B cell (primary cell): Measurements from ENCODE around the gene CDC42BPB. TPM values are rescaled to one million over a fixed set of nuclear protein-coding genes. Genes with fewer than 3 reads are reported as not detected.

Source experiments
- ATAC-seq: fragments of 200-7000 bp; cut with Tn5 transposase; one replicate; pipeline ENCODE4 v1.10.0; 2021; ENCODE audit warnings: low read depth, mild to moderate bottlenecking, moderate number of reproducible peaks, moderate library complexity
- CTCF ChIA-PET: fragments of 350-600 bp; sonication (Branson Sonifier 250); formaldehyde crosslinking; loops from one replicate; lab custom pipeline; 2021; ENCODE audit warnings: antibody characterized with exemption, inconsistent platforms; lab: Charles Lee
- POLR2A ChIA-PET: fragments of 350-600 bp; sonication (Branson Sonifier 250); formaldehyde crosslinking; loops from one replicate; lab custom pipeline; 2021; ENCODE audit warnings: antibody characterized with exemption; lab: Charles Lee
- DNase-seq: peaks from one replicate; pipeline ENCODE4 v3.0.0; 2013
- H2AFZ ChIP-seq: 2 replicates; pipeline ENCODE4 v1.6.1; 2012; ENCODE audit warnings: mild to moderate bottlenecking, low read depth, low read length; ENCODE audit not compliant: insufficient read depth, poor library complexity, severe bottlenecking
- H3K27ac ChIP-seq, 2 donors: 1 replicate in 1 of 2; 2 replicates in 1 of 2; pipeline ENCODE4 v1.5.1; 2012 to 2013; ENCODE audit warnings: low read length in 2 of 2, mild to moderate bottlenecking in 2 of 2, moderate library complexity in 1 of 2
- H3K27me3 ChIP-seq, 4 experiments: fragments of 200-600 bp in 1 of 4; sonication (generic) in 1 of 4; replicated peaks in 1 of 4; 1 replicate in 2 of 4; 2 replicates in 2 of 4; pipeline versions ENCODE4 v1.6.1 to v1.7.0; 2013 to 2016; ENCODE audit warnings: low read length in 3 of 4, mild to moderate bottlenecking in 2 of 4, mixed read lengths in 1 of 4, moderate library complexity in 1 of 4; ENCODE audit not compliant: insufficient read depth in 4 of 4, control insufficient read depth in 3 of 4; ENCODE audit errors: control extremely low read depth in 1 of 4
- H3K36me3 ChIP-seq, 2 experiments: replicated peaks in 1 of 2; 1 replicate in 1 of 2; 2 replicates in 1 of 2; pipeline versions ENCODE4 v1.6.1 to v1.7.1; 2013; ENCODE audit warnings: low read length in 1 of 2; ENCODE audit not compliant: insufficient read depth in 2 of 2, control insufficient read depth in 1 of 2; ENCODE audit errors: control extremely low read depth in 1 of 2, extremely low read depth in 1 of 2
- H3K4me1 ChIP-seq, 2 donors: fragments of 200-600 bp in 1 of 2; sonication (generic) in 1 of 2; 1 replicate in 1 of 2; 2 replicates in 1 of 2; pipeline versions ENCODE4 v1.5.1 to v1.6.1; 2013 to 2017; ENCODE audit warnings: low read length in 2 of 2; ENCODE audit not compliant: control insufficient read depth in 2 of 2, insufficient read depth in 2 of 2
- H3K4me2 ChIP-seq: replicated peaks from 2 replicates; pipeline ENCODE3; 2012; ENCODE audit warnings: mild to moderate bottlenecking, low read depth, low read length; ENCODE audit not compliant: poor library complexity, severe bottlenecking
- H3K4me3 ChIP-seq, 5 experiments: fragments of 200-600 bp in 1 of 5; sonication (generic) in 1 of 5; 1 replicate in 3 of 5; 2 replicates in 2 of 5; pipeline versions ENCODE4 v1.5.1 to v1.7.0; 2011 to 2016; ENCODE audit warnings: low read length in 4 of 5, mild to moderate bottlenecking in 4 of 5, low read depth in 2 of 5, control low read depth in 1 of 5, moderate library complexity in 1 of 5; ENCODE audit not compliant: insufficient read depth in 1 of 5; ENCODE audit errors: control extremely low read depth in 1 of 5, extremely low read depth in 1 of 5
- H3K79me2 ChIP-seq: fragments of 200-600 bp; sonication (generic); one replicate; pipeline ENCODE4 v1.6.0; 2016; ENCODE audit warnings: low read length; ENCODE audit not compliant: control insufficient read depth, insufficient read depth
- H3K9ac ChIP-seq: fragments of 200-600 bp; sonication (generic); 2 replicates; pipeline ENCODE4 v1.6.1; 2017; ENCODE audit warnings: mild to moderate bottlenecking, low read length, moderate library complexity
- H3K9me3 ChIP-seq, 3 donors: one replicate each; pipeline versions ENCODE4 v1.6.1 to v1.7.1; 2013; ENCODE audit warnings: low read length in 2 of 3; ENCODE audit not compliant: control insufficient read depth in 2 of 3, insufficient read depth in 1 of 3; ENCODE audit errors: control extremely low read depth in 1 of 3
- H4K20me1 ChIP-seq: 2 replicates; pipeline ENCODE4 v1.6.0; 2012; ENCODE audit warnings: mild to moderate bottlenecking, low read length; ENCODE audit not compliant: insufficient read depth, control insufficient read depth, poor library complexity, severe bottlenecking
- H3K27ac Mint-ChIP-seq: one replicate; pipeline ENCODE4 v1.8.0; 2021; ENCODE audit warnings: mixed read lengths
- H3K27me3 Mint-ChIP-seq: one replicate; pipeline ENCODE4 v1.8.0; 2021; ENCODE audit warnings: mixed read lengths
- H3K4me1 Mint-ChIP-seq: one replicate; pipeline ENCODE4 v1.8.0; 2021; ENCODE audit warnings: mixed read lengths
- H3K4me3 Mint-ChIP-seq: one replicate; pipeline ENCODE4 v1.8.0; 2021; ENCODE audit warnings: mixed read lengths
- H3K9me3 Mint-ChIP-seq: one replicate; pipeline ENCODE4 v1.8.0; 2022; ENCODE audit warnings: mixed read lengths; ENCODE audit not compliant: insufficient read depth
- EZH2 ChIP-seq: IDR thresholded peaks from 2 replicates; pipeline ENCODE4 v1.6.1; 2012; ENCODE audit warnings: borderline replicate concordance, low read depth, mild to moderate bottlenecking, moderate library complexity, low read length; ENCODE audit not compliant: insufficient read depth, poor library complexity, severe bottlenecking
- WGBS: methylation state at CpG from one replicate; pipeline ENCODE4 v1.1.5; 2013; ENCODE audit warnings: missing lambda C conversion rate; ENCODE audit not compliant: insufficient coverage; 5-methylcytosine and 5-hydroxymethylcytosine counted together
- intact Hi-C: fragments of 100-400 bp; cut with micrococcal nuclease; formaldehyde crosslinking; loops from one replicate; pipeline ENCODE4 v1.10.0; 2022
- polyA plus RNA-seq: library from polyadenylated mRNA; depleted of rRNA; stranded (reverse); fragments of >200 nt; gene quantifications from 2 replicates; pipeline ENCODE4 v1.2.3, GENCODE V29; 2012
- total RNA-seq, 2 donors: library from RNA; stranded (reverse); fragments of 120-200 nt in 1 of 2; gene quantifications; 1 replicate in 1 of 2; 2 replicates in 1 of 2; pipeline versions ENCODE4 v1.2.3 to v1.2.4, GENCODE V29; 2013 to 2022
- TF ChIP-seq, protein P1 (sequence below): fragments of 200-600 bp; IDR thresholded peaks from one replicate; pipeline ENCODE4 v1.8.0; 2022; ENCODE audit warnings: antibody characterized with exemption, mild to moderate bottlenecking

Gene CDC42BPB
- total and polyA plus RNA-seq, 2 donors (not counting 1 experiment from before 2014, with no cell fraction given): 23.9 to 52.5 TPM

DNA sequence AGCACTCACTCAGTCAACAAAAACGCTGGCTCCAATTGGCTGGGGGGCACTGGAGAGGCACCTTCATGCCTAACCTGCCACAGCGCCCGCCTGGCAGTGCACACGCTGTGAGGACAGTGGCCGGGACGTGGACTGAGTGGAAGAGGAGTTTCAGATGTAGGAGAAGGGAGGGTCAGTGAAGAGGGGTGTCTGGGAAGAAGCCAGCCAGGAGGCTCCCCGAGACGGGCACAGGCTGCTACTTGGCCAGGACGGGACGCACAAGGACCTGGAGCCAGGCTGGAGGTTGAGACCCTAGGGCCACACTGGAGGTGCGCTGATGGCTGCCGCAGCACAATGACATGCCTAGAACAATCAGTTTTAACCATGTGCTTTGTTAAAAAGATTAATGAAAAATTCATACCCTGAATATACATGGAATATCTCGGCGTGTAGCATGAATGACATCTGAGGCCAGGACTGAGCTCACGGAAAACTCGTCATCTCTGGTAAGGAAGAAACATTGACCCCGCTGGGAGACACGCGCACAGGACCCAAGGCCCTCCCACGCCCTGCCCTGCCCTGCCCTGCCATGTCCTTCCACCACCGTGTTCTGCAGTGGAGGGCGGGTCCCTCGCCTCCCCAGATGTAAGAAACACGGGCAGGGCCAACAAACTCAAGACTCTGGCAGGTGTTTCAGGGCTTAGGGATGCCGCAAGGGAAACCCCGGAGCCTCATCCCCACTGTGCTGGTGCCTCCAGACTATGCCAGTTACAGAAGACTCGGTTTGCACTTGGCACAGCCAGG is 109.8 kb downstream of the CDC42BPB start:
- no peak for ATAC-seq
- ChIA-PET POLR2A (no interaction called here), CTCF (interaction anchor here (1.1 kb wide), 1 partner anchor 25 kb away, joined by 3 read pairs; no protein-coding TSS in a partner anchor)
- H3K4me1 ChIP-seq: peaks cover 17 to 36% of the 10 kb centered on the region in 2 donors
- H3K27ac ChIP-seq: no peak overlapping the region
- intact Hi-C loops: no loop called here
- Mint-ChIP-seq H3K4me3 (peak overlapping the region; percentile 81), H3K4me1 (peaks cover 32% of the 10 kb centered on the region), H3K27ac (peak overlapping the region; percentile 76), H3K27me3 (no peaks in the 10 kb centered on the region), H3K9me3 (no peaks in the 10 kb centered on the region)
- no peak overlapping the region for H2AFZ ChIP-seq
- H3K4me3 ChIP-seq: no peak overlapping the region
- no peak for TF ChIP-seq EZH2
- TF ChIP-seq, protein P1, sequence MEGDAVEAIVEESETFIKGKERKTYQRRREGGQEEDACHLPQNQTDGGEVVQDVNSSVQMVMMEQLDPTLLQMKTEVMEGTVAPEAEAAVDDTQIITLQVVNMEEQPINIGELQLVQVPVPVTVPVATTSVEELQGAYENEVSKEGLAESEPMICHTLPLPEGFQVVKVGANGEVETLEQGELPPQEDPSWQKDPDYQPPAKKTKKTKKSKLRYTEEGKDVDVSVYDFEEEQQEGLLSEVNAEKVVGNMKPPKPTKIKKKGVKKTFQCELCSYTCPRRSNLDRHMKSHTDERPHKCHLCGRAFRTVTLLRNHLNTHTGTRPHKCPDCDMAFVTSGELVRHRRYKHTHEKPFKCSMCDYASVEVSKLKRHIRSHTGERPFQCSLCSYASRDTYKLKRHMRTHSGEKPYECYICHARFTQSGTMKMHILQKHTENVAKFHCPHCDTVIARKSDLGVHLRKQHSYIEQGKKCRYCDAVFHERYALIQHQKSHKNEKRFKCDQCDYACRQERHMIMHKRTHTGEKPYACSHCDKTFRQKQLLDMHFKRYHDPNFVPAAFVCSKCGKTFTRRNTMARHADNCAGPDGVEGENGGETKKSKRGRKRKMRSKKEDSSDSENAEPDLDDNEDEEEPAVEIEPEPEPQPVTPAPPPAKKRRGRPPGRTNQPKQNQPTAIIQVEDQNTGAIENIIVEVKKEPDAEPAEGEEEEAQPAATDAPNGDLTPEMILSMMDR: no peak
- no peak for DNase-seq
- no peaks in the 10 kb centered on the region for H3K27me3 ChIP-seq
- H4K20me1 ChIP-seq: no peaks in the 10 kb centered on the region
- no peaks in the 10 kb centered on the region for H3K79me2 ChIP-seq
- no peak overlapping the region for H3K9ac ChIP-seq
- 95% methylated on average over 24 of the region's 27 CpGs for WGBS
- H3K4me2 ChIP-seq: peak overlapping the region; percentile 56
- H3K36me3 ChIP-seq: peaks cover 0 to 12% of the 10 kb centered on the region in 2 experiments
- H3K9me3 ChIP-seq: no peaks in the 10 kb centered on the region
